GM18502 (cell line): ENCODE results near the gene CRYGA.
A peak's percentile ranks its signal among the peaks of the same experiment; 100 is the strongest.

Experiments
- ATAC-seq: cut with Tn5 transposase; IDR thresholded peaks from one replicate; pipeline ENCODE4 v1.9.1; 2021; ENCODE audit warnings: mild to moderate bottlenecking; ENCODE audit not compliant: unreplicated experiment, poor library complexity

CRYGA gene, protein sequence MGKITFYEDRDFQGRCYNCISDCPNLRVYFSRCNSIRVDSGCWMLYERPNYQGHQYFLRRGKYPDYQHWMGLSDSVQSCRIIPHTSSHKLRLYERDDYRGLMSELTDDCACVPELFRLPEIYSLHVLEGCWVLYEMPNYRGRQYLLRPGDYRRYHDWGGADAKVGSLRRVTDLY

DNA sequence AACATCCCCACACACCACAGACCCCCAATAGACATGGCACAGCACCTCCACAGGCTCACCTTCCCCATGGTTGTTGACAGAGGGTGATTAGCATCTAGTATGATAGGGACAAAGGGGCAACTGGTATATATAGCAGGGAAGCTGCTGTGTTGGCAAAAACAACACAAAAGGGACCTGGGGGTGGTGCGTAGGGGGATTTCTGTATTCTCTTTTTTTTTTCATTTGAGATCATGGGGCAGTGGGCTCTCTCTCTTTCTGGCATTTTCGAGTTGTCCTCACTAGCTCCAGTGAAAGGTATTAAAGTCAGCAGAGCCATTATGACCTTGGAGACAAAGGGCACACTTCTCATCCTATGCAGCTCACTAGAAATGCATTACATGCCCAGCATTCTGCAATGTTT lies at the start of gene CRYGA:
Gene CRYGA (minus strand): TSS at position 101 of the 400 bp plus-strand sequence. CDS start 33 bp downstream, at position 68.
- ATAC-seq = no peak

DNA sequence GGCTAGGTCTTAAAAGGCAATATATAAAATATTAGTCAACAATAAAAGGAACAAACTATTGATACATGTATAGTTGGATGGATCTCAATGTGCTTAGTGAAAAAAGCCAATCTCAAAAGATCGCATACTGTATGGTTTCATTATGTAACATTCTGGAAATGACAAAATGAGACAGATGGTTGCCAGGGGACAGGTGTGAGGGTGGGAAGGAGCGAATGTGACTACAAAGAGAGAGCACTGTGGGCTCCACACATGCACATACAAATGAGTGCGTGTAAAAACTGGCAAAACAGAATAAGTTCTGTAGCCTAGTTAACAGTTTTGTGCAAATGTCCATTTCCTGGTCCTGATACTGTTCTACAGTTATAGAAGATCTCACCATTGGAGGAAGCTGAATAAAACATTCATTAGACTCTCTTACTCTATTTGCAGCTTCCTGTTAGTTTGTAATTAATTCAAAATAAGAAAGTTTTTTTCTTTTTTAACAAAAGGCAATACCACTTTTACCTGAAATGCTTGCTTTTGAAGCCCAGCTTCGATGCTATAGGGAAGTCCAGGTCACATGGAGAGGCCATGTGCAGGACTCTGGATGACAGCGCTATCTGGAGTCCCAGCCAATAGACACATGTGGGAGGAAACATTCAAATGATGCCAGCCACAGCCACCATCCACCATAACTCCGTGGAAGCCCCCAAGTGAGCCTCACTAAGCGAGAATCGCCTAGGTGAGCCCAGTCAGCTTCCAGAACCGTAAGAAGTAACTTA lies 47.5 kb upstream of the CRYGA start:
- no peak for ATAC-seq

DNA sequence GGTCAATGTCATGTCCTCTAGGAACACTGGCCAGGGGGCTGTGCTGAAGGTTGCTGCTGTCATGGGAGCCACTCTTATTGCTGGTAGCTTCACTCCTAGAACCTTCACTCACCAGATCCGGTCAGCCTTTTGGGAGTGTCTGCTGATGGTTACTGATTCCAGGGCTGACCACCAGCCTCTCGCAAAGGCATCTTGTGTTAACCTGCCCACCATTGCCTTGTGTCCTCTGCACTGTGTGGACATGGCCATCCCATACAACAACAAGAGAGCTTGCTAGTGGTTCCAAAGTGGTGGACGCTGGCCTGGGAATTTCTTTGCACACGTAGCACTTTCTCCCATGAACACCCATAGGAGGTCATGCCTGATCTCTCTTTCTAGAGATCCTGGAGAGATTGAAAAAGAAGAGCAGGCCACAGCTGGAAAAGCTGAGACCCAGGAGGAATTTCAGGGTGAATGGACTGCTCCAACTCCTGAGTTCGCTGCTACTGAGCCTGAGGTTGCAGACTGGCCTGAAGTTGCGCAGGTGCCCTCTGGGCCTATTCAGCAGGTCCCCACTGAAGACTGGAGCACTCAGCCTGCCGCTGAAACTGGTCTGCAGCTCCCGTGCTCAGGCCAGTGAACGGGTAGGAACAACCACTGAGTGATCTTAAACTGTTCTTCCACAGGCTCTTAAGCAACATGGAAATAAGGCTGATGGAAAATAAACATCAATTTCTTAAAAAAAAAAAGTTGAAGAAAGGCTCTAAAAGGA lies 45.1 kb upstream of the CRYGA start:
- no peak for ATAC-seq

DNA sequence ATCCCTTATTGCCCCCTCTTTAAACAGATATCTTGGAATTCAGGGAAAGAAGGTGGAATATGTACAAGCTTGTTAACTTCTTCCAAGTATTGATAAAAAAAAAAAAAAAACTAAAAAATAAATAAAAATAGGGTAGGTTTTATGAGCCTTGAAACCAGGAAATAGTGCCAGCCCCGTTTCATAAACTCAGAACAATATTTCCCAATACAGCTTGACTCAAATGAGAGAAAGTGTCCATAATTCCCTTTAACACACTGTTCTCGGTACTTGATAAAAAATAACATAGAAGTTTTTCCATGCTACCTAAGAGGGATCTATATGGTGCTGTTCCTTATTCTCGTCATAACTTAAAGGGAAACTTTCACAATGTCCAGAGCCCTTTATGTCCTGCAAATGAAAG lies 44.4 kb upstream of the CRYGA start:
- no peak for ATAC-seq

DNA sequence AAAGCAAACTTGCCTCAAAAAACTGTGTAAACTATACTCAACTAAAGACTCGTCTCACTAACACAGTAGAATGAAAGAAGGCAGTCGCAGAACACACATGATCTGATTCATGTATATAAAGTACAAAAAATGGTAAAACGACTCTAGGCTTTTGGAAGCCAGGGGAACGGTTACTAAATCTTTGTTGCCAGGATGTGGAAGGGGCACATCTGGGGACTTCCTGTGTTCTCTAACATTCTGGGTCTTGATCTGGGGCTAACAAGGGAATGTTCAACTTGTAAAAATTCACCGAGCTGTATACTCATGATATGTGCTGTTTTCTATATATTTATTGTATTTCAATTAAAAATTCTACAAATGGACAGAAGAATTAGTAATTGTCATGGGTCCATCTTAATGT lies 40.8 kb upstream of the CRYGA start:
- no peak for ATAC-seq

DNA sequence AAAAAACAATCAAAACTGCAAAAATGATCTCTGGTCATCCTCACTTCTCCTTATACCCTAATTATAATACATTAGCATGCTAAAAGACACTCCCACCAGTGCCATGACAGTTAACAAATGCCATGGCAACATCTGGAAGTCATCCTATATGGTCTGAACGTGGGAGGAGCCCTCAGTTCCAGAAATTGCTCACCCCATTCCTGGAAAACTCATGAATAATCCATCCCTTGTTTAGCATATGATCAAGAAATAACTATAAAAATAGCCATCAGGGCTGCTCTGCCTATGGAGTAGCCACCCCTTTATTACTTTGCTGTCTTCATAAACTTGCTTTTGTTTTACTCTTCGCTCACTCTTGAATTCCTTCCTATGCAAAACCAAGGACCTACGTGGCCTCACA lies 32.1 kb upstream of the CRYGA start:
- no peak for ATAC-seq

DNA sequence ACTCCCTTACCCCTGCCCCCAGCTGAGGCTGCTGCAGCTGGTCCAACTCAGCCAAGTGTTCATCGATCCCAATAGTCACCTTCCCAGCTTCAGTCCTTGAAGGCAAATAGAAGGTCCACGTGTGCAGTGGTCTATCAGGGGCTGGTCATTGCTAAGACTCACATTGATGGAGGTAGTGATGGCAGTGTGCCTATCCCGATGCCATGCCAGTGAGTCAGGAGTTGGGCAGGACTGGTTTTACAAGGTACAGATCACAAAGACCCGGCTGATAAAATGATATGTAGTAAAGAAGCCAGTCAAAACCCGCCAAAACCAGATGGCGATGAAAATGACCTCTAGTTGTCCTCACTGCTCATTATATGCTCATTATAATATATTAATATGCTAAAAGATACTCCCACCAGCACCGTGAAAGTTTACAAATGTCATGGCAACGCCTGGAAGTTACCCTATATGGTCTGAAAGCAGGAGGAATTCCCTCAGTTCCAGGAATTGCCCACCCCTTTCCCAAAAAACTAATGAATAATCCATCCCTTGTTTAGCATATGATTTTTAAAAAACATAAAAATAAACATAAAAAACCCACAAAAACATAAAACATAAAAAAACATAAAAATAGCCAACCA lies 29.3 kb upstream of the CRYGA start:
- no peak for ATAC-seq

DNA sequence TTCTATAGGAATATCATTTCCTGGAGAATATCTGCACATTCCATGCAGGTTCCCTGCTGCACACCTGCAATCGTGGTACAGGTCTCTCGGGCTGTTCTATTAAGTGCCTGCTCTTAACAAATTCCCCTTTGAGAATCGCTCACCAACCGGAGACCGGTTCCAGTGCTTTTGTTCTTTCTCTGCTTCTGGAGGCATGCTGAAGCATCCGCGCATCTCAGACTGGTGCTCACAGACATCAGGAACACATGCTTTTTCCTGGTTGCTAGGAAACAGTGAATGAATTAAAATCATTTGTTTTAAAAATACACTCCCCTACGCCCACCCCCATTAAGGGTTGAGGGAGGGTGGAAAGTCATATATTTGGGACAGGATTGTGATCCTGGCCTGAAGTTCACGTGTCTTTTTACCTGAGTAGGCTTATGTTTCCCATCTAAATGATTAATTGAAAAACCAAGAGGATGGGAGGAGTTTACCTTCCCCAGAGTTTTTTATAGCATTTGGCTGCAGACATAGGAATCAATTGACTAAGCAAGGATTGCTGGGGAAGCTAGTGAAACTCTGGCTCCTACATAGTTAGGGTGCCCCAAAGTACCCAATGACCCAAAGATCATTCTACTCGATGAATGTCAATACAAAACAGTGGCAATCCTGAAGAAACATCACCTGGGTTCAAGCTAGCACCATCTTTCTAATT lies 26.6 kb upstream of the CRYGA start, which contains the start of gene C2orf80:
Gene C2orf80 (minus strand): TSS at position 221 of the 694 bp plus-strand sequence. CDS start 3,044 bp downstream, outside the sequence.
- no peak for ATAC-seq

DNA sequence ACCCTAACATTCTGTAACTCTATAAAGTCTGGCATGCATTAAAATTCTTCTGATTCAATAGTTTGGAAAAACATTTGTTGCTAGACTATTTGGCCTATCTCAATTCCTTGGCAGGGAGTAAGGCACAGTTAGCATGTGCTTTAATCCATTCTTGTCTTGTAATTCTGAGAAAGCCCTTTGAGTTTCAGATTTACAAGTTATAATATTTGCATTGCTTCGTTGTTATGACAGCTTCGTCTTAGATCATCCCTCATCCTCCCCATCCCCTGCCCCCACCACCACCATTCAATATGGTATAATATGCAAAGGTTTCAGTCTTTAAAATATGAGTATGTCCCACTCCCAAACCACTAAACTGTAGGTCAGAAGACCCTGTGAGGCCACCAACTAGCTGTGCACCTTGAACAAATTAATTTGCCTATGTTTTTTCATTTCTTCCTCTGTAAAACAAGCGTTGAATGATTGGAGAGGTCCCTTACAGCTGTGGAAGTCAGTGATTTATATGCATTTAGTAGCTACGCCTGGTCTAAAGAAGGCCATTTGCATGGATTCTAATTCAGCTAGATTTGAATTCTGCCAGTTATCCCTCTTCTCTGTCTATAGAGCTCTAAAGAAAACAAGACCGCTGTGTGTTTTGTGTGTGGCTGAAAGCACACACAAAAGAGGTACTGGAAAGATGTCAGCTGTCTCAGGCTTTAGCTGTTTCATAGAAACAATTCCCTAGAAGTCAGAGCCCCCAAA lies 25.9 kb upstream of the CRYGA start:
- no peak for ATAC-seq

DNA sequence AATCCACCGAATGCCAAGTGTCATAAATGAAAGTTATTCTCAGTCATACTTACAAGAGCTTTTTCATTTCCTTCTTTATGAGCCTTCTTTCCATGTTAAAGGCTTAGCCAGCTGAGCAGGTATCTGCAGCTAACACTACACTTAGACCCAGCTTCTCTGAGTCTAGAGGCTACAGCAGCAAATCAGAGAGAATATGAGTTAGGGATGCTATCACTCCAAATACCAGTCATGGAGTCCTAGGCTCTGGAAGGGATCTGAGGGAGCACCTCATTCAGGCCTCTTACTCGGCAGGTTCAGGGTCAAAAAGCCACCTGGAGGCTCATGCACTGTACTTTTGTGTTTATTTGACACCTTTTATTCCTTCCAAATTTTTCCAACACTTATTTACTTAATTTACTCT lies 23.5 kb upstream of the CRYGA start:
- no peak for ATAC-seq

DNA sequence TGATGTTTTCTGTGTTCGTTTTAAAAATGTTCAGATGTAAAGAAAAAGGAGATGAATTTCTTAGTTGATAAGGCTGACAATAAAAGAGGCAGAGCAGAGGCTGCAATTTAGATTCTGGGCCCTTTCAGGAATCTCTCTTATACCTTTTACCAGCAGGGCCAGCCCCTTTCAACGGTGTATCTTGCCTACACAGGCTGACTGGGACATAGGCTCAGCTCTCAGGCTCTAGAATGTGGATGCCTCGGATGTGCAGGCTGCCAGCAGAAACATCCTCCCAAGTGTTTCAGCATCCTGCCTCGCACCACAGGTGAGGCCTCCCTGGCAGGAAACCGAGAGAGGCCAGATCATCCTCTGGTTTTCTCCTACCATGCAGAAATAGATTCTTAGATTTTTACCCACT lies 23.1 kb upstream of the CRYGA start:
- no peak for ATAC-seq

DNA sequence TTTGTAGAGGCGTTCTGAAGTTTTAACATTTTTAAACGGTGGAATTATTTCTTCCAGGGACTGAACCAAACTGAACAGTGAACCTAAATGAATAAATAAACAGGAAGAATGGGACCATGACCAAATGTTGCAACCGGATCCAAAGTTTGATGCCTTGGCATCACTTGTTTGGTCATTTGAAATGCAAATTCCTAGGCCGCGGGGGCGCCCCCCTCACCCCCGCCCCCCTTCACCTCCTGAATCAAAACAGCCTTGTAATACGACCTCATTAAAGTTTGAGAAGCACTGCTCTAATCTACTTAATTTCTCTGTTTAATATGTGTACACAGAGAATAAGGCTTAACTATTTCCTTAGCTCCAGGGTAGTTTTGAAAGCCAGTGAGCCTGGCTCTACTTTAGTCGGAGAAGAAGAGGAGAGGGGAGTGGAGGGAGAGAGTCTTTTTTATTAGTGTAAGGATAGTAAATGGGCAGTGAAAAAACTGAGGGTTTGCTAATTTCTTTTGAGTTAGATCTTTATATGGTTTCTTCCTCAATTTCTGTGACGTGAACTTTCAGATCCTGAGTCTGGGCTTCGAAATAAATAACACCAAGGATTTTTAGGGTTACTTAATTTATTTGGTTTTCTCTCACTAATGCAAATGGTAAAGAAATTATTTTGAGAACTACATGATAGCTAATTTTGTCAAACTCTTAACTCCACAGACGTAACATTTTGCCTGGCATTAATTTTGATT lies 20.8 kb upstream of the CRYGA start:
- ATAC-seq = no peak

DNA sequence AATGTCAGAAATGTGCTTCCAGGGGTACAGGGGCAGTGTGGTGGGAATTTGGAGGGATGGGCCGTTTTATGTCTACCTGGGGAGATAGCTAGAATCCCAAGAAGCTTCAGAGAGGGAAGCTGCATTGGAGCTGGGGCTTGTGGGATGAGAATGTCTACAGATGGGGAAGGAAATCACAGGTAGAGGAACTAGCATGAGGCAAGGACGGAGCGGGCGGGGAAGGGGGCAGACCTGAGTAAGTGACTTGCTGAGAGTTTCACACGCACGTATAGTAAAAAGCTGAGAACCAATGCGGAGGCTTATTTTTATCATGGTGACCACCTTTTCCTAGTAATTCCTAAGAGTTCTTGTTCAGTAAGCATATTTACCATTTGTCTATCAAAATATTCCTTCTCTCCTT lies 20.1 kb upstream of the CRYGA start:
- ATAC-seq = no peak

DNA sequence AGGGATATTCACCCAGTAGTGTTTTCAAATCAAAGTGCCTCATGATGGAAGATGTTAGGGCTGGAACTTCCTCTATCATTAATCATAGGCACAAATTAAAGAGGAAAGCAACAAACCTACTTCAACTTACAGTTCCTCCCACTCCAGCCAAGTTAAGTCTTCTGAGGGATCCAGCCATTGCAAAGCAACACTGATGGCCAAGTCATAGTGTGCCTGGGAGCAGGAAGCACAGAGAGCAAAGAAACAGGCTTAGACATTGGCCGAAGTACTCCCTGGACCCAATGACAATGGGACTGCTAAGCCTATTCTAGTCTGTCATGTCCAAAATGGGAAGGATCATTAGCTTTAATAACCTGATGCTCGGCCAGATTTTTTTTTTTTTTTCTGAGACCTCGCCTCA lies 19.4 kb upstream of the CRYGA start:
- ATAC-seq = no peak

DNA sequence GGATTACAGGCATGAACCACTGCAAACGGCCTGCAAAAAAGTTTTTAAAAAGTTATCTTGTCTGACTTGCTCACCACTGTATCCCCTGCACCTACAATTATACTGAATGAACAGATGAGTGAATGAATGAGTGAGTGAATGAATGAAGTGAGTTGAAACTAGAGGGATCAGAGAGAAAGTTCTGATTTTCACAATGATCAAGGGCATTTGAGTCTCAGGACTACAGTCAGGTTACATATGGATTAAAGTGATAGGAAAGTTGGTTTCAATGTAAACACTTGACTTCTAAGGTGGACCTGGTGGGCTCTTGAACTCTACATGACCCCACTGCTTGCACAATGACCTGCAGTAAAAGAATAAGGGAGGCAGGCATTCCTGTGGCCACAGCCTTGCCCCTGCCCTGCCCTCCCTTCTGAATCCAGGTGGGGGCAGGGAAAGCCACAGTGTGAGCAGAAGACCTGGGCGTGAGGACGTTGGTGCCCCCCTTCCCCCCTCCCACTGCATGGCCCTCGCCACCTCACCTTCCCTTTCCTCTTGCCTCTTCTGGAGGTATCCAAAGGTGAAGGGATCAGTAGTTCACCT lies 15.7 kb upstream of the CRYGA start:
- ATAC-seq = no peak

DNA sequence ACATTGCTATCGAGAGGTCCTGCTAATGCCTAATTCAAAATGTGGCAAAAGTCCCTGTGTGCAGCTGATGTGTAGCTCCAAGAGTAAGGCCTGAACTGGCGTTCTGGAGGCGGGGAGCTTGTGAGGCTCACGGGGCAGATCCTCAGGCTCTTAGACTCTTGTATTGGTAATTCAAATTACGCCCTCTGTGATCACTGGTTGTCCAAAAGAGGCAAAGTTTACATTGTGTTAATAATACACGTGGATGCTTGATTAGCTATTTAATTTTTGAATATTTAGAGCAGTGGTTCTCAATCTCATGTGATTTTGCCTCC lies 12.4 kb upstream of the CRYGA start:
- no peak for ATAC-seq

DNA sequence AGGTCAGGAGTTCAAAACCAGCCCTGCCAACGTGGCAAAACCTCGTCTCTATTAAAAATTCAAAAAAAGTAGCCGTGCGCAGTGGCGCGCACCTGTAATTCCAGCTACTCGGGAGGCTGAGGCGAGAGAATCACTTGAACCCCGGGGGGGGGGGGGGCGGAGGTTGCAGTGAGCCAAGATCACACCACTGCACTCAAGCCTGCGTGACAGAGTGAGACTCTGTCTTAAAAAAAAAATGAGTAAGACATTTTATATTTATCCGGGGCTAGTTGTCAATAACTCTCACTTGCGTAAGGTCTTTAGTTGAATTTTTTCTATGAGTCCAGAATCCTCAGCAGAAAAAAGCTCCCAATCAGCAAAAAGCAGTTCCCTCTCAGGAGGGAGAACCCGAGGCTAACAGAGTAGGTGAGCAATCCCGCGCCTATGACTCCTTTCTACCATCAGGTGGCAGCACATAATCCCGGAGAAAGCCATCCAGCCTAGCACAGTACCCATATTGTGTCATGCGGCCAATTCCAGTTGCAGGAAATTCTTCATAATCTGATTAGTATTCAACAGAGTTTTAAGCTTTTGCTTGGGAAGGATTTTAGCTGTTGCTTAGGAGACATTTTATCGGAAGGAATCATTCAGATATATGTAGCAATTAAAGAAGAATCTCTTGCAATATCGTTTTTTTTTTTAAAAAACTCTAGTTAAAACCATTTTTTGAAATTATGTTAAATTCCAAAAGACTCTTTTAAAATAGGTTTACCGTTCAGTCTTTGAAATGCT lies 11.9 kb upstream of the CRYGA start:
- ATAC-seq = peak; percentile 99

DNA sequence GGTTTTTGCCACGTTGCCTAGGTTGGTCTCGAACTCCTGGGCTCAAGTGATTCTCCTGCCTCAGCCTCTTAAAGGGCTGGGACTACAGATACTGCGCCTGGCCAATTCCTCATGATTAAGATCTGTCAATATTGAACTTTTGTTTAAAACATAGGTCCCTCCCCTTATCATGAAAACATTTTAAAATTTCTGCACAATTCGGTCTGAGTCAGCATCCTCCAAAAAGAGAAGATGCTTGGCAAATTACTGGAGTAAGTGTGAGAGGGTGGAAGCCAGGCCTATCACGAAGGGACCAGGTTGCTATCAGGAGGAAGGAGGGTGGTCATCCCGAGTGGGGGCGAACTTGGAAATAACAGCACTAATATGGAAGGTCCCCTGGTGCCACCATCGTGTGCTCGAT lies 10.8 kb upstream of the CRYGA start:
- ATAC-seq = no peak
